Thoracic aorta (tissue), 2 donors: ENCODE results near the gene NCOR1. TPM values are rescaled to one million over a fixed set of nuclear protein-coding genes. Genes with fewer than 3 reads are reported as not detected.

ENCODE experiments used
- ATAC-seq: fragments of 150-250 bp; one replicate; pipeline ENCODE4 v1.8.0; 2017; ENCODE audit warnings: low read depth; ENCODE audit not compliant: insufficient number of reproducible peaks, low FRiP score
- DNase-seq: peaks from one replicate; pipeline ENCODE4 v3.0.0-alpha.2; 2020; ENCODE audit warnings: low spot score
- H3K27ac ChIP-seq, 2 donors: fragments of 200-600 bp; sonication (generic); 1 replicate in 1 of 2; 2 replicates in 1 of 2; pipeline ENCODE4 v1.5.1; 2016; ENCODE audit warnings: mild to moderate bottlenecking in 2 of 2, moderate library complexity in 2 of 2
- H3K27me3 ChIP-seq: fragments of 200-600 bp; sonication (generic); replicated peaks from 2 replicates; pipeline ENCODE4 v1.6.0; 2016; ENCODE audit warnings: mild to moderate bottlenecking; ENCODE audit not compliant: insufficient read depth
- H3K36me3 ChIP-seq: fragments of 200-600 bp; sonication (generic); one replicate; pipeline ENCODE4 v1.5.1; 2016
- H3K4me1 ChIP-seq, 2 donors: fragments of 200-600 bp; sonication (generic); 1 replicate in 1 of 2; 2 replicates in 1 of 2; pipeline versions ENCODE4 v1.5.1 to v1.6.0; 2016; ENCODE audit warnings: low read depth in 2 of 2, mild to moderate bottlenecking in 1 of 2; ENCODE audit not compliant: control insufficient read depth in 1 of 2
- H3K4me3 ChIP-seq: fragments of 200-600 bp; sonication (generic); 2 replicates; pipeline ENCODE4 v1.5.1; 2016; ENCODE audit warnings: mild to moderate bottlenecking
- H3K9me3 ChIP-seq: fragments of 200-600 bp; sonication (generic); 2 replicates; pipeline ENCODE4 v1.5.1; 2016
- total RNA-seq, 2 donors: library from RNA; depleted of rRNA; stranded (reverse); fragments of >200 nt; gene quantifications; one replicate each; pipeline versions ENCODE4 v1.1.0 to v1.2.3, GENCODE V29; 2016
- TF ChIP-seq, protein P1 (sequence below): fragments of 200-600 bp; sonication (generic); IDR thresholded peaks from one replicate; pipeline ENCODE4 v1.5.1; 2019; ENCODE audit warnings: antibody characterized with exemption

NCOR1 gene
- total RNA-seq = 100 to 1,000 TPM; 131 to 178 TPM

DNA sequence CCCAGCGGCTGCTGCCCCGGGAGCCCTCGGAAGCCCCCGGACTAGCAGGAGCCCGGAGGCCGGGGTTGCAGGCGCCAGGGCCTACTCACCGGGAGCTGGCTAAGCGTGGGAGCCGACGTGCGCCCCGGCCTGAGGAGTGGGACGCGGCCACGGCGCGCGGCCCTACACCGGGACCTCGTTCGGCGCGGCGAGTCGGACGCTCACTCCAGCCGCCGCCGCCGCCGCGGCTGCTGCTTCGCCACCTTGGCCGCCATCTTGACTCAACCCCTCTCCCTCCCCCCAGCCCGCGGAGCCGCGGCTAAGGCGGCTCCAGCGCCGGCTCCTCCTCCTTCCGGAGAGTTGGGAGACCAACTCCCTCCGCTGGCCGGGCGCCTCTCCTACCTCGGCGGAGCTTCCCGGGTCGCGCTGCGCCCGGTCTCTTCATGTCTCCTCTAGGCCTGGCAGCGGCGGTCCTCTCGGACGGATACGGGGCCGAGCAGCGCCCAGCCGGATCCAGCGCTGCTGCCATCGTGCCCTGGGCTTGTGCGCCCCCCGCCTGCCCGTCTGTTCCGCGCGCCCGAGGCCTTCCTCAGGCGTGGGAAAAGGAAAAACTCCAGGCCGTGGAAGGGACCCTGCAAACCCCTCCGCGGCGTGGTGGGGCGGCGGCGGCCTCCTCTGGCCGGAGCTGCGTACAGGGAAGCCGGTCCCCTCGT is at the start of gene NCOR1:
Gene NCOR1 (minus strand): TSS at position 262 of the 692 bp plus-strand sequence. CDS start 20,965 bp downstream, outside the sequence.
- TF ChIP-seq, protein P1, sequence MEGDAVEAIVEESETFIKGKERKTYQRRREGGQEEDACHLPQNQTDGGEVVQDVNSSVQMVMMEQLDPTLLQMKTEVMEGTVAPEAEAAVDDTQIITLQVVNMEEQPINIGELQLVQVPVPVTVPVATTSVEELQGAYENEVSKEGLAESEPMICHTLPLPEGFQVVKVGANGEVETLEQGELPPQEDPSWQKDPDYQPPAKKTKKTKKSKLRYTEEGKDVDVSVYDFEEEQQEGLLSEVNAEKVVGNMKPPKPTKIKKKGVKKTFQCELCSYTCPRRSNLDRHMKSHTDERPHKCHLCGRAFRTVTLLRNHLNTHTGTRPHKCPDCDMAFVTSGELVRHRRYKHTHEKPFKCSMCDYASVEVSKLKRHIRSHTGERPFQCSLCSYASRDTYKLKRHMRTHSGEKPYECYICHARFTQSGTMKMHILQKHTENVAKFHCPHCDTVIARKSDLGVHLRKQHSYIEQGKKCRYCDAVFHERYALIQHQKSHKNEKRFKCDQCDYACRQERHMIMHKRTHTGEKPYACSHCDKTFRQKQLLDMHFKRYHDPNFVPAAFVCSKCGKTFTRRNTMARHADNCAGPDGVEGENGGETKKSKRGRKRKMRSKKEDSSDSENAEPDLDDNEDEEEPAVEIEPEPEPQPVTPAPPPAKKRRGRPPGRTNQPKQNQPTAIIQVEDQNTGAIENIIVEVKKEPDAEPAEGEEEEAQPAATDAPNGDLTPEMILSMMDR = no peak
- peak within 1 kb of the TSS; percentile 100 for H3K4me3 ChIP-seq
- H3K36me3 ChIP-seq = no peaks in the 10 kb centered on the region
- no peaks in the 10 kb centered on the region for H3K27me3 ChIP-seq
- peak; percentile 62 for DNase-seq
- no peaks in the 10 kb centered on the region for H3K9me3 ChIP-seq
- ATAC-seq = peak; percentile 87
- peaks cover 38 to 43% of the 10 kb centered on the region in 2 donors for H3K4me1 ChIP-seq
- peak within 1 kb of the TSS; percentile 98 to 99 for H3K27ac ChIP-seq

DNA sequence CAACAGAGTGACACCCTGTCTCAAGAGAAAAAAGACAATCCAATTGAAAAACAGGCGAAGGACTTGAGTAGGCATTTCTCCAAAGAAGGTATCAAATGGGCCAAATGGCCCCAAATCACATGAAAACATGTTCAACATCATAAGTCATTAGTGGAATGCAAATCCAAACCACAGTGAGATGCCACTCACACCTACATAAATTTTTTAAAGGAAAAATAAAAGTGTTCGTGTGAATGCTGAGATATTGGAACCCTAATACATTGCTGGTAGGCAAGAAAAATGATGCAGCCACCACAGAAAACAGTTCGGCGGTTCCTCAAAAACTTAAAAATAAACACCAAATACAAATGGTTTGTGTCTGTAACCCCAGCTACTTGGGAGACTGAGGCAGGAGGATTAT is 46.9 kb upstream of the NCOR1 start:
- H3K36me3 ChIP-seq = no peaks in the 10 kb centered on the region
- TF ChIP-seq, protein P1 = no peak
- no peaks in the 10 kb centered on the region for H3K27me3 ChIP-seq
- no peak for DNase-seq
- no peaks in the 10 kb centered on the region for H3K4me1 ChIP-seq
- no peak for ATAC-seq
- no peaks in the 10 kb centered on the region for H3K9me3 ChIP-seq
- H3K27ac ChIP-seq = no peak overlapping the region
- H3K4me3 ChIP-seq = no peak overlapping the region

DNA sequence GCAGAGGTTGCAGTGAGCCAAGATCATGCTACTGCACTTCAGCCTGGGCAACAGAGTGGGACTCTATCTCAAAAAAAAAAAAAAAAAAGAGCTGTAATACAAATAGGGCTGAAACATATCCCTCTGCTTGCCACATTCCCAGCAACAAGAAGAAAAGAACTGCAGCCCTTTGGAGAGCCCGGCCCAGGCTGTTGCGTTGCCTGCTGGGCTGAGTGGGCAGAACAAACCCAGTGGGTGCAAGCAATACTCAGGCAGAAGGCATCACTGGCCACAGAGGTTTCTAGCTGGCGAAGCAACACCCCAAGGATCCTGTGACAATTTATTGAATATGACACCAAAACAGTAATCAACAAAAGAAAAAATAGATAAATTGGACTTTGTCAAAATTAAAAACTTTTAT is 45.7 kb upstream of the NCOR1 start:
- TF ChIP-seq, protein P1 = no peak
- no peak overlapping the region for H3K27ac ChIP-seq
- no peaks in the 10 kb centered on the region for H3K27me3 ChIP-seq
- H3K36me3 ChIP-seq = no peaks in the 10 kb centered on the region
- ATAC-seq = no peak
- no peak overlapping the region for H3K4me3 ChIP-seq
- H3K4me1 ChIP-seq = peaks cover 5 to 9% of the 10 kb centered on the region in 2 donors
- no peak for DNase-seq
- H3K9me3 ChIP-seq = no peaks in the 10 kb centered on the region

DNA sequence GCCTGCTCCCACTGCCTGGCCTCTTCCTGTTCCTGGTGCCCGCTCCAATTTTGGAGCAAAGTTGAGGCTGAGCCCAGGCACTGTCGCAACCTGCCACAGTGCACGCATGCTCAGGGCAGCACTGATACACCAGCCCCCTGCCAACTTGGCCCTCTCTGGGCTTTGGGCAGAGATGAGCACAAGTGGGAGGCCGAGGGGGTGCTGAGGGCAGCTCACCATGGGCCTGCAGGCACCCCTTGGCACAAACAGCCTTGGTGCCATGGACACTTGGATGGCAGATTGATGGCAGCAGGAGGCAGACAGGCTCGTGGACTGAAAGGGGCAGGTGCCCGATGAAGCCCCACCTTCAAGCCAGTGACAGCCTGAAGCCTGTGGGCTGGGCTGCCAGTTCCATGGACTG is 44.6 kb upstream of the NCOR1 start:
- Histone ChIP-seq H3K27me3 (no peaks in the 10 kb centered on the region), H3K27ac (no peak overlapping the region), H3K4me3 (no peak overlapping the region), H3K4me1 (peaks cover 13 to 20% of the 10 kb centered on the region in 2 donors), H3K36me3 (no peaks in the 10 kb centered on the region), H3K9me3 (no peaks in the 10 kb centered on the region)
- DNase-seq = no peak
- TF ChIP-seq, protein P1 = no peak
- no peak for ATAC-seq

DNA sequence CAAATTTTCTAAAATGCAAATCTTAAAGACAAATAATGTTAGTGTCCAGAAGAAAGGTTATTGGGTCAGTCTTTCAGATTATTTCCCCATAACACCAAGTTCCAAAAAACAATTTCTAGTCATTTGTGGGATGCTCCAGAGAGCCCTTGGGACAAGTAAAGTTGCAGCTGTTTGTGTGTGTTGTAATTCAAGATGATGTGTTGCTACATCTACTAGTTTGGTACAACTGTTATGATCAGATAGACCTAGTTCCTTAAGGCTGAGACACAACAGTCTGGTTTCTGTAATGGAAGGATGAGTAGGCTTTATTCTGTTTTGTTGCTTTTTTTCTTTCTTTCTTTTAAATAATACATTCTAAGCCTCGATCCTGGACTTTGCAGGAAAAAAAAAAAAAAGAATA is 43.6 kb upstream of the NCOR1 start:
- Histone ChIP-seq H3K4me1 (peaks cover 15 to 24% of the 10 kb centered on the region in 2 donors), H3K4me3 (no peak overlapping the region), H3K27me3 (no peaks in the 10 kb centered on the region), H3K36me3 (no peaks in the 10 kb centered on the region), H3K9me3 (no peaks in the 10 kb centered on the region), H3K27ac (no peak overlapping the region)
- no peak for DNase-seq
- no peak for ATAC-seq
- TF ChIP-seq, protein P1 = no peak
